GM12878 (cell line): ENCODE results near the gene CADPS. TPM values are rescaled to one million over a fixed set of nuclear protein-coding genes. Genes with fewer than 3 reads are reported as not detected.

ENCODE experiments used
- ATAC-seq: fragments of 200-7000 bp; cut with Tn5 transposase; 3 replicates; pipeline ENCODE4 v1.9.1; 2020; ENCODE audit warnings: mild to moderate bottlenecking, moderate library complexity
- BruUV-seq: library from RNA; stranded (reverse); fragments of 400-500 nt; replicated peaks from 2 replicates; lab custom pipeline; 2021; lab: Mats Ljungman, UMichigan
- CTCF ChIA-PET: fragments of 300-600 bp; sonication (Branson Sonifier 250); formaldehyde crosslinking; extraction: SDS; loops from one replicate; lab custom pipeline; 2021; ENCODE audit warnings: inconsistent platforms; lab: Yijun Ruan, JAX
- POLR2A ChIA-PET: fragments of 350-600 bp; formaldehyde crosslinking; extraction: SDS; loops from one replicate; lab custom pipeline; 2021; ENCODE audit warnings: inconsistent platforms; lab: Charles Lee
- RAD21 ChIA-PET: fragments of 300-600 bp; sonication (Branson Sonifier 250); formaldehyde crosslinking; loops from one replicate; lab custom pipeline; 2023; ENCODE audit warnings: antibody characterized with exemption; ENCODE audit not compliant: unreplicated experiment; lab: Charles Lee
- SMC1A ChIA-PET: fragments of 300-600 bp; sonication (Branson Sonifier 250); formaldehyde crosslinking; loops from one replicate; lab custom pipeline; 2023; ENCODE audit not compliant: unreplicated experiment, uncharacterized antibody; lab: Charles Lee
- DNase-seq: peaks from one replicate; pipeline ENCODE4 v3.0.0-alpha.2; 2011; ENCODE audit warnings: low read depth, low spot score
- FAIRE-seq: peaks from 3 replicates; lab custom pipeline; 2011; peaks lifted over from hg19 to GRCh38; lab: Jason Lieb, UNC
- H2AFZ ChIP-seq: 2 replicates; pipeline ENCODE4 v1.6.0; 2011; ENCODE audit warnings: low read depth, low read length, control low read depth; ENCODE audit not compliant: control insufficient read depth
- H3K27ac ChIP-seq: 2 replicates; pipeline ENCODE4 v1.5.1; 2011; ENCODE audit warnings: control low read depth; ENCODE audit not compliant: control insufficient read depth, insufficient read depth
- H3K27me3 ChIP-seq, 2 experiments: replicated peaks in 1 of 2; 2 replicates each; pipeline versions ENCODE4 v1.6.0 to v1.6.1; 2011; ENCODE audit warnings: low read length in 1 of 2; ENCODE audit not compliant: control insufficient read depth in 2 of 2, insufficient read depth in 2 of 2
- H3K36me3 ChIP-seq, 2 experiments: 2 replicates each; pipeline ENCODE4 v1.5.1; 2011; ENCODE audit warnings: low read length in 1 of 2; ENCODE audit not compliant: control insufficient read depth in 2 of 2, insufficient read depth in 2 of 2
- H3K4me1 ChIP-seq: 2 replicates; pipeline ENCODE4 v1.6.1; 2011; ENCODE audit warnings: mild to moderate bottlenecking, low read length, moderate library complexity, mixed read lengths; ENCODE audit not compliant: control insufficient read depth, insufficient read depth
- H3K4me2 ChIP-seq: 2 replicates; pipeline ENCODE4 v1.6.0; 2011; ENCODE audit warnings: control low read depth; ENCODE audit not compliant: control insufficient read depth, insufficient read depth
- H3K4me3 ChIP-seq: fragments of 200-600 bp; sonication (generic); 2 replicates; pipeline ENCODE4 v1.5.1; 2016
- H3K79me2 ChIP-seq: 2 replicates; pipeline ENCODE4 v1.6.0; 2011; ENCODE audit warnings: low read length; ENCODE audit not compliant: control insufficient read depth, insufficient read depth
- H3K9ac ChIP-seq: 2 replicates; pipeline ENCODE4 v1.8.0; 2011; ENCODE audit warnings: low read length, control low read depth, mixed read lengths; ENCODE audit not compliant: control insufficient read depth, insufficient read depth
- H3K9me3 ChIP-seq: replicated peaks from 3 replicates; pipeline ENCODE4 v1.5.1; 2011; ENCODE audit warnings: mild to moderate bottlenecking, low read length; ENCODE audit not compliant: control insufficient read depth, insufficient read depth
- H4K20me1 ChIP-seq: 2 replicates; pipeline ENCODE4 v1.6.0; 2011; ENCODE audit not compliant: control insufficient read depth, insufficient read depth
- E2F8 ChIP-seq: fragments of 450-650 bp; IDR thresholded peaks from 2 replicates; pipeline ENCODE4 v1.6.1; 2018; ENCODE audit warnings: mild to moderate bottlenecking, low read depth, moderate library complexity; ENCODE audit not compliant: partially characterized antibody
- IKZF1 ChIP-seq: fragments of 450-650 bp; conservative IDR thresholded peaks from 2 replicates; pipeline ENCODE4 v1.6.1; 2017; ENCODE audit warnings: antibody characterized with exemption, mild to moderate bottlenecking
- IRF5 ChIP-seq: fragments of 450-650 bp; IDR thresholded peaks from 2 replicates; pipeline ENCODE4 v1.6.1; 2017; ENCODE audit warnings: borderline replicate concordance
- MLLT1 ChIP-seq: fragments of 450-650 bp; IDR thresholded peaks from 2 replicates; pipeline ENCODE4 v1.6.1; 2016; ENCODE audit warnings: mild to moderate bottlenecking
- NFYB ChIP-seq: IDR thresholded peaks from 2 replicates; pipeline ENCODE4 v1.6.1; 2011; ENCODE audit warnings: low read depth, mild to moderate bottlenecking, low read length, improper control_type of control experiment, moderate library complexity; ENCODE audit not compliant: insufficient read depth
- RELA ChIP-seq: fragments of 450-650 bp; IDR thresholded peaks from 2 replicates; pipeline ENCODE4 v1.8.0; 2014; ENCODE audit warnings: borderline replicate concordance; ENCODE audit not compliant: partially characterized antibody
- SMC3 ChIP-seq: IDR thresholded peaks from 2 replicates; pipeline ENCODE4 v1.6.1; 2011; ENCODE audit warnings: low read length, improper control_type of control experiment, borderline replicate concordance
- WGBS: methylation state at CpG from one replicate; pipeline ENCODE4 v1.1.6; 2016; ENCODE audit warnings: low lambda C conversion rate; ENCODE audit not compliant: insufficient replicate concordance, insufficient coverage; ENCODE audit errors: missing lambda C conversion rate; 5-methylcytosine and 5-hydroxymethylcytosine counted together
- in situ Hi-C: fragments of 300-500 bp; cut with MboI; formaldehyde crosslinking; loops from 9 replicates; pipeline ENCODE4 v1.14.3; 2018; ENCODE audit warnings: mixed read lengths
- intact Hi-C: fragments of 100-400 bp; cut with micrococcal nuclease; formaldehyde crosslinking; loops from one replicate; pipeline ENCODE4 v1.14.2; 2022; ENCODE audit not compliant: unreplicated experiment
- polyA plus RNA-seq, 11 experiments: library from polyadenylated mRNA; depleted of rRNA in 4 of 11; unstranded in 6 of 11; stranded (reverse) in 5 of 11; fragments of >200 nt; fragmentation: Nextera tagmentation in 4 of 11; fragmentation: Illumina TruSeq in 1 of 11; extraction: Ambion mirVana in 4 of 11; extraction: Trizol in 1 of 11; gene quantifications; 1 replicate in 1 of 11; 2 replicates in 10 of 11; pipeline versions ENCODE4 v1.2.1 to v1.2.3, GENCODE V29; 2011 to 2016; ENCODE audit warnings: inconsistent platforms in 2 of 11, missing spikeins in 2 of 11, low read depth in 1 of 11
- total RNA-seq, 4 experiments: library from RNA; depleted of rRNA in 3 of 4; stranded (reverse); fragments of >200 nt in 3 of 4; fragmentation: Illumina TruSeq in 1 of 4; extraction: Trizol in 1 of 4; gene quantifications; 2 replicates each; pipeline versions ENCODE4 v1.2.1 to v1.2.3, GENCODE V29; 2013 to 2021

The CADPS gene
- total and polyA plus RNA-seq, 10 of the 15 experiments (the other 5 are each of a cell fraction or from before 2014, with no cell fraction given): 0.20 TPM; not detected in 9

- Histone ChIP-seq H3K9ac (no peak overlapping the region), H3K79me2 (no peaks in the 10 kb centered on the region), H2AFZ (no peak overlapping the region), H3K4me3 (no peak overlapping the region), H3K27ac (no peak overlapping the region), H3K4me1 (no peaks in the 10 kb centered on the region), H3K27me3 (no peaks in the 10 kb centered on the region), H4K20me1 (no peaks in the 10 kb centered on the region), H3K36me3 (no peaks in the 10 kb centered on the region), H3K4me2 (no peak overlapping the region), H3K9me3 (no peaks in the 10 kb centered on the region)
- WGBS: 3% methylated on average over 2 of the region's 2 CpGs
- FAIRE-seq (no peak), DNase-seq (no peak), ATAC-seq (no peak)
- ChIA-PET CTCF (interaction anchor here (1.0 to 5.2 kb wide), 3 partner anchors 230 to 361 kb away, joined by 3 to 40 read pairs (median 19); no protein-coding TSS in a partner anchor), RAD21 (no interaction called here), POLR2A (no interaction called here), SMC1A (interaction anchor here (1.0 to 3.8 kb wide), 2 partner anchors 230 to 231 kb away, joined by 3 to 24 read pairs; no protein-coding TSS in a partner anchor)
- TF ChIP-seq RELA: no peak
- no peak for TF ChIP-seq E2F8
- no peak for TF ChIP-seq SMC3
- TF ChIP-seq IKZF1: no peak
- TF ChIP-seq IRF5: no peak
- TF ChIP-seq NFYB: no peak
- TF ChIP-seq MLLT1: no peak
- in situ Hi-C loops: no loop called here
- no TSS peak for BruUV-seq
- intact Hi-C loops: no loop called here
These were observed 313.2 kb downstream of the CADPS start for GRCh38 chr3:62562017-62562416.
